HepG2 (cell line): ENCODE data around the gene ZNF773. TPM values are rescaled to one million over a fixed set of nuclear protein-coding genes. Genes with fewer than 3 reads are reported as not detected.
"Not testable (repeated sequence)": the region's sequence is repeated elsewhere in the genome, so short reads cannot be mapped to it uniquely, and the experiment has no call there.

ENCODE experiments used
- NFYC ChIP-seq: IDR thresholded peaks from 2 replicates; pipeline ENCODE4 v1.6.1; 2016; ENCODE audit warnings: missing genetic modification reagents, missing compliant biosample characterization
- SIN3B ChIP-seq: fragments of 150-350 bp; IDR thresholded peaks from 2 replicates; pipeline ENCODE4 v1.6.1; 2014; ENCODE audit warnings: low read length
- SIX1 ChIP-seq: sonication (generic); formaldehyde crosslinking; IDR thresholded peaks from 2 replicates; pipeline ENCODE4 v1.4.0; 2020; ENCODE audit warnings: missing genetic modification reagents, borderline replicate concordance
- SP4 ChIP-seq: sonication (generic); formaldehyde crosslinking; IDR thresholded peaks from 2 replicates; pipeline ENCODE4 v1.8.1; 2023; ENCODE audit warnings: mild to moderate bottlenecking, missing genetic modification reagents
- TBL1XR1 ChIP-seq: fragments of 150-350 bp; IDR thresholded peaks from 2 replicates; pipeline ENCODE4 v1.6.1; 2014; ENCODE audit warnings: borderline replicate concordance, low read length; ENCODE audit not compliant: partially characterized antibody
- ZNF350 ChIP-seq: sonication (generic); formaldehyde crosslinking; IDR thresholded peaks from 2 replicates; pipeline ENCODE4 v1.4.0; 2020; ENCODE audit warnings: mild to moderate bottlenecking, low read depth, missing genetic modification reagents, borderline replicate concordance
- ZNF768 ChIP-seq: sonication (generic); formaldehyde crosslinking; IDR thresholded peaks from 2 replicates; pipeline ENCODE4 v1.4.0; 2020; ENCODE audit warnings: missing genetic modification reagents
- ZSCAN22 ChIP-seq: sonication (generic); formaldehyde crosslinking; IDR thresholded peaks from 2 replicates; pipeline ENCODE4 v1.4.0; 2020; ENCODE audit warnings: mild to moderate bottlenecking, missing genetic modification reagents
- polyA plus RNA-seq, 8 experiments: library from polyadenylated mRNA; depleted of rRNA in 3 of 8; stranded (reverse) in 7 of 8; unstranded in 1 of 8; fragments of >200 nt; fragmentation: Illumina TruSeq in 4 of 8; extraction: Trizol in 4 of 8; gene quantifications; 2 replicates each; pipeline versions ENCODE4 v1.2.1 to v1.2.3, GENCODE V29; 2011 to 2016; ENCODE audit warnings: low read depth in 4 of 8, missing spikeins in 1 of 8, mixed read lengths in 1 of 8; ENCODE audit not compliant: insufficient read depth in 1 of 8
- total RNA-seq, 5 experiments: library from RNA; depleted of rRNA; stranded (reverse); fragments of >200 nt; fragmentation: Illumina TruSeq; extraction: Trizol; gene quantifications; 2 replicates each; pipeline ENCODE4 v1.2.3, GENCODE V29; 2016; ENCODE audit warnings: low read depth in 1 of 5
- TF ChIP-seq, protein P1 (sequence below): sonication (generic); formaldehyde crosslinking; IDR thresholded peaks from 2 replicates; pipeline ENCODE4 v1.4.0; 2020; ENCODE audit warnings: missing genetic modification reagents
- TF ChIP-seq, protein P2 (sequence below): sonication (generic); formaldehyde crosslinking; IDR thresholded peaks from 2 replicates; pipeline ENCODE4 v1.5.1; 2020; ENCODE audit warnings: mild to moderate bottlenecking, missing genetic modification reagents, moderate library complexity
- TF ChIP-seq, protein P3 (sequence below), 2 experiments: fragments of 450-650 bp in 1 of 2; sonication (generic) in 1 of 2; formaldehyde crosslinking in 1 of 2; IDR thresholded peaks; 2 replicates each; pipeline versions ENCODE4 v1.6.1 to v1.8.0; 2016 to 2022; ENCODE audit warnings: antibody characterized with exemption in 1 of 2, mild to moderate bottlenecking in 1 of 2, missing genetic modification reagents in 1 of 2

ZNF773 gene
- total and polyA plus RNA-seq, 2 of the 13 experiments (the other 11 are each of a cell fraction or from before 2014, with no cell fraction given) = 5.7 to 6.7 TPM

DNA sequence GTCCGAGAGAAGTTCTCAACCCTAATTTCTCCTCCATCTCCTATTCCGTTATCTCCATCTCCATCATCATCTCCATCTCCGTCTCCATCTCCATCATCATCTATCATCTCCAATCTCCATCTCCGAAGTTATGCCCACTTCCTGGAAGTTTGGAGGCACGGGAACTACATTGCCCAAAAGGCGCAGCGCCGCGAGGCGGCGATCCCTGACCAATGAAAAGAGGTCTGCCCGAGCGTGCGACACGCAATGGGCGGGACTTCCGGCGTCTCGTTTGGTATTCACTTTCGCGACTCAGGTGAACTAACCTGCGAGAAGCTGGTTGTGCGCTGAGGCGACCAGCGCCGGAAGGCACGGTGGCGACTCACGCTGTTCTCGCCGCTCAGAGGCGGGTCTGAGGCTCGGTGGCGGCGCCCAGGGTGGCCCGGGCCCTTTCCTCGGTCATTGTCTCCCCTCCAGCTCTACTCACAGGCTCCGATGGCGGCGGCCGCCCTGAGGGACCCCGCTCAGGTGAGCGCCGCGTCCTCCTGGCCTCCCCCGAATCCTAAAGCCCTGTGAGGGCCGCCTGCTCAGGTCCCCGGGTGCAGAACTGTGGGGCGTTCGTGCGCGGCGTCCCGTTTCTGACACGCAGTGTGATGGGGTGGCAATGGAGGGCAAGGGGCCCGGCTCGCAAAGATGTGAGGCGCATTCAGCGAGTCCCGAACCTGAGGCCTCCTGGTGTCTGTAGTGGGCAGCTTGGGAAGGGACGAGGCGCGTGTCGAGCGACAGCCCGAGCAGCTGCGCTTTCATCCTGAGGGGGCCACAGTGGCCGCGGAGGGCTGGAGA, 12.1 kb upstream of the ZNF773 start, which contains the start of gene ZNF419 (continued):
- TF ChIP-seq NFYC (CRISPR knock-in tag) (peak; percentile 99), SP4 (CRISPR knock-in tag) (peak; percentile 64; the same call in 1 of the 2 replicates), ZNF350 (CRISPR knock-in tag) (peak; percentile 59; the same call in 1 of the 2 replicates), SIX1 (CRISPR knock-in tag) (0 out of 2 replicates have a peak, but pooled peaks have one; percentile 32), ZSCAN22 (peak; percentile 92), ZNF768 (CRISPR knock-in tag) (peak; percentile 61; the same call in 1 of the 2 replicates), SIN3B (0 out of 2 replicates have a peak, but pooled peaks have one; percentile 32), TBL1XR1 (peak; percentile 70)
- TF ChIP-seq, protein P1, sequence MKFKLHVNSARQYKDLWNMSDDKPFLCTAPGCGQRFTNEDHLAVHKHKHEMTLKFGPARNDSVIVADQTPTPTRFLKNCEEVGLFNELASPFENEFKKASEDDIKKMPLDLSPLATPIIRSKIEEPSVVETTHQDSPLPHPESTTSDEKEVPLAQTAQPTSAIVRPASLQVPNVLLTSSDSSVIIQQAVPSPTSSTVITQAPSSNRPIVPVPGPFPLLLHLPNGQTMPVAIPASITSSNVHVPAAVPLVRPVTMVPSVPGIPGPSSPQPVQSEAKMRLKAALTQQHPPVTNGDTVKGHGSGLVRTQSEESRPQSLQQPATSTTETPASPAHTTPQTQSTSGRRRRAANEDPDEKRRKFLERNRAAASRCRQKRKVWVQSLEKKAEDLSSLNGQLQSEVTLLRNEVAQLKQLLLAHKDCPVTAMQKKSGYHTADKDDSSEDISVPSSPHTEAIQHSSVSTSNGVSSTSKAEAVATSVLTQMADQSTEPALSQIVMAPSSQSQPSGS (CRISPR knock-in tag) = peak; percentile 54; the same call in 1 of the 2 replicates
- TF ChIP-seq, protein P2, sequence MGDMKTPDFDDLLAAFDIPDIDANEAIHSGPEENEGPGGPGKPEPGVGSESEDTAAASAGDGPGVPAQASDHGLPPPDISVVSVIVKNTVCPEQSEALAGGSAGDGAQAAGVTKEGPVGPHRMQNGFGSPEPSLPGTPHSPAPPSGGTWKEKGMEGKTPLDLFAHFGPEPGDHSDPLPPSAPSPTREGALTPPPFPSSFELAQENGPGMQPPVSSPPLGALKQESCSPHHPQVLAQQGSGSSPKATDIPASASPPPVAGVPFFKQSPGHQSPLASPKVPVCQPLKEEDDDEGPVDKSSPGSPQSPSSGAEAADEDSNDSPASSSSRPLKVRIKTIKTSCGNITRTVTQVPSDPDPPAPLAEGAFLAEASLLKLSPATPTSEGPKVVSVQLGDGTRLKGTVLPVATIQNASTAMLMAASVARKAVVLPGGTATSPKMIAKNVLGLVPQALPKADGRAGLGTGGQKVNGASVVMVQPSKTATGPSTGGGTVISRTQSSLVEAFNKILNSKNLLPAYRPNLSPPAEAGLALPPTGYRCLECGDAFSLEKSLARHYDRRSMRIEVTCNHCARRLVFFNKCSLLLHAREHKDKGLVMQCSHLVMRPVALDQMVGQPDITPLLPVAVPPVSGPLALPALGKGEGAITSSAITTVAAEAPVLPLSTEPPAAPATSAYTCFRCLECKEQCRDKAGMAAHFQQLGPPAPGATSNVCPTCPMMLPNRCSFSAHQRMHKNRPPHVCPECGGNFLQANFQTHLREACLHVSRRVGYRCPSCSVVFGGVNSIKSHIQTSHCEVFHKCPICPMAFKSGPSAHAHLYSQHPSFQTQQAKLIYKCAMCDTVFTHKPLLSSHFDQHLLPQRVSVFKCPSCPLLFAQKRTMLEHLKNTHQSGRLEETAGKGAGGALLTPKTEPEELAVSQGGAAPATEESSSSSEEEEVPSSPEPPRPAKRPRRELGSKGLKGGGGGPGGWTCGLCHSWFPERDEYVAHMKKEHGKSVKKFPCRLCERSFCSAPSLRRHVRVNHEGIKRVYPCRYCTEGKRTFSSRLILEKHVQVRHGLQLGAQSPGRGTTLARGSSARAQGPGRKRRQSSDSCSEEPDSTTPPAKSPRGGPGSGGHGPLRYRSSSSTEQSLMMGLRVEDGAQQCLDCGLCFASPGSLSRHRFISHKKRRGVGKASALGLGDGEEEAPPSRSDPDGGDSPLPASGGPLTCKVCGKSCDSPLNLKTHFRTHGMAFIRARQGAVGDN (CRISPR knock-in tag) = peak; percentile 66
- TF ChIP-seq, protein P3, sequence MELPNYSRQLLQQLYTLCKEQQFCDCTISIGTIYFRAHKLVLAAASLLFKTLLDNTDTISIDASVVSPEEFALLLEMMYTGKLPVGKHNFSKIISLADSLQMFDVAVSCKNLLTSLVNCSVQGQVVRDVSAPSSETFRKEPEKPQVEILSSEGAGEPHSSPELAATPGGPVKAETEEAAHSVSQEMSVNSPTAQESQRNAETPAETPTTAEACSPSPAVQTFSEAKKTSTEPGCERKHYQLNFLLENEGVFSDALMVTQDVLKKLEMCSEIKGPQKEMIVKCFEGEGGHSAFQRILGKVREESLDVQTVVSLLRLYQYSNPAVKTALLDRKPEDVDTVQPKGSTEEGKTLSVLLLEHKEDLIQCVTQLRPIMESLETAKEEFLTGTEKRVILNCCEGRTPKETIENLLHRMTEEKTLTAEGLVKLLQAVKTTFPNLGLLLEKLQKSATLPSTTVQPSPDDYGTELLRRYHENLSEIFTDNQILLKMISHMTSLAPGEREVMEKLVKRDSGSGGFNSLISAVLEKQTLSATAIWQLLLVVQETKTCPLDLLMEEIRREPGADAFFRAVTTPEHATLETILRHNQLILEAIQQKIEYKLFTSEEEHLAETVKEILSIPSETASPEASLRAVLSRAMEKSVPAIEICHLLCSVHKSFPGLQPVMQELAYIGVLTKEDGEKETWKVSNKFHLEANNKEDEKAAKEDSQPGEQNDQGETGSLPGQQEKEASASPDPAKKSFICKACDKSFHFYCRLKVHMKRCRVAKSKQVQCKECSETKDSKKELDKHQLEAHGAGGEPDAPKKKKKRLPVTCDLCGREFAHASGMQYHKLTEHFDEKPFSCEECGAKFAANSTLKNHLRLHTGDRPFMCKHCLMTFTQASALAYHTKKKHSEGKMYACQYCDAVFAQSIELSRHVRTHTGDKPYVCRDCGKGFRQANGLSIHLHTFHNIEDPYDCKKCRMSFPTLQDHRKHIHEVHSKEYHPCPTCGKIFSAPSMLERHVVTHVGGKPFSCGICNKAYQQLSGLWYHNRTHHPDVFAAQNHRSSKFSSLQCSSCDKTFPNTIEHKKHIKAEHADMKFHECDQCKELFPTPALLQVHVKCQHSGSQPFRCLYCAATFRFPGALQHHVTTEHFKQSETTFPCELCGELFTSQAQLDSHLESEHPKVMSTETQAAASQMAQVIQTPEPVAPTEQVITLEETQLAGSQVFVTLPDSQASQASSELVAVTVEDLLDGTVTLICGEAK (IDR thresholded peaks at IDR 0.05) = peak; percentile 51
- TF ChIP-seq, protein P3 (CRISPR knock-in tag; IDR thresholded peaks at IDR 0.05) = not testable (repeated sequence)
